Bronchial epithelial cell (primary cell): ENCODE measurements around the gene SWAP70. TPM values are rescaled to one million over a fixed set of nuclear protein-coding genes. Genes with fewer than 3 reads are reported as not detected.

Source experiments
- DNase-seq: peaks from one replicate; pipeline ENCODE4 v3.0.0-alpha.2; 2010; ENCODE audit warnings: low read depth
- FAIRE-seq: peaks from 2 replicates; lab custom pipeline; 2011; peaks lifted over from hg19 to GRCh38; lab: Jason Lieb, UNC
- H3K27me3 ChIP-seq: 2 replicates; pipeline ENCODE4 v1.5.1; 2011; ENCODE audit warnings: low read length; ENCODE audit not compliant: control insufficient read depth, insufficient read depth
- H3K36me3 ChIP-seq: 2 replicates; pipeline ENCODE4 v1.5.1; 2011; ENCODE audit warnings: low read length; ENCODE audit not compliant: control insufficient read depth, insufficient read depth
- H3K4me3 ChIP-seq: 2 replicates; pipeline ENCODE4 v1.5.1; 2011; ENCODE audit warnings: mild to moderate bottlenecking, low read depth, low read length, control low read depth
- CTCF ChIP-seq: IDR thresholded peaks from 2 replicates; pipeline ENCODE4 v1.5.1; 2011; ENCODE audit warnings: mild to moderate bottlenecking, moderate library complexity, low read length, control low read depth, inconsistent platforms; ENCODE audit not compliant: insufficient read depth, severe bottlenecking
- total RNA-seq: library from RNA; depleted of rRNA; stranded (reverse); fragments of >200 nt; gene quantifications from 2 replicates; pipeline ENCODE4 v1.2.1, GENCODE V29; 2014

Gene SWAP70
- total RNA-seq, 1 donor from 2014 or later, result 26.3 TPM

DNA sequence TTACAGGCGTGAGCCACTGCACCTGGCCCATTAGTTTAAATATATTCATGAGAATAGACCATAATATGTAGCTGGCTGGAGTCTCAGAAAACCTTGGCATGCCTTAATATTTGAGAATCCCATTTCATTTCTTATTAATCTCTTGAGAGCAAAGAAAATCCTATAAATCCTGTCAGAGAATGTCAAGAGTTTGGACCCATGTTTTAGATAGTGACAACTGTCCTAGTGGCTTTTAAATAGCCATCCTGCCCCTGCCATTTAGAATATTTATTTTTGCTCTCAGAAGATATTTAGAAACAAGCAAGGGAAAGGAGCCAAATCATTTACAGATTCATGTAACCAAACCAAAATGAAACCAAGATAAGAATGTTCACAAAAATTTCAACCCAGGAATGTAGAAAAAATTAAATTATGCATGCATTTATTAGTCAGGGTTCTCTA lies 107.2 kb downstream of the SWAP70 start:
- TF ChIP-seq CTCF, result no peak
- H3K4me3 ChIP-seq, result no peak overlapping the region
- no peak for DNase-seq
- no peaks in the 10 kb centered on the region for H3K36me3 ChIP-seq
- FAIRE-seq, result no peak
- H3K27me3 ChIP-seq, result no peaks in the 10 kb centered on the region

- Histone ChIP-seq H3K36me3 (no peaks in the 10 kb centered on the region), H3K4me3 (no peak overlapping the region), H3K27me3 (no peaks in the 10 kb centered on the region)
- DNase-seq (no peak), FAIRE-seq (peak; percentile 68)
- no peak for TF ChIP-seq CTCF
Measured at GRCh38 chr11:9772218-9772617, 108.3 kb downstream of the SWAP70 start.

GRCh38 chr11:9773524-9773923 lies 109.6 kb downstream of the SWAP70 start:
- DNase-seq, result no peak
- TF ChIP-seq CTCF, result no peak

GRCh38 chr11:9774109-9774508 lies 110.2 kb downstream of the SWAP70 start:
- Histone ChIP-seq H3K4me3 (no peak overlapping the region), H3K36me3 (no peaks in the 10 kb centered on the region), H3K27me3 (no peaks in the 10 kb centered on the region)
- FAIRE-seq (no peak), DNase-seq (no peak)
- TF ChIP-seq CTCF, result no peak

More at GRCh38 chr11:9773524-9773923, 109.6 kb downstream of the SWAP70 start:
- Histone ChIP-seq H3K27me3 (no peaks in the 10 kb centered on the region), H3K4me3 (no peak overlapping the region), H3K36me3 (no peaks in the 10 kb centered on the region)
- FAIRE-seq, result no peak

- H3K4me3 ChIP-seq, result no peak overlapping the region
- no peaks in the 10 kb centered on the region for H3K36me3 ChIP-seq
- no peak for TF ChIP-seq CTCF
- FAIRE-seq (no peak), DNase-seq (peak; percentile 47)
- no peaks in the 10 kb centered on the region for H3K27me3 ChIP-seq
Measured at GRCh38 chr11:9774591-9775397, 110.9 kb downstream of the SWAP70 start.
